Left lung (tissue), 10 donors: ENCODE results near the gene SNRNP35. TPM values are rescaled to one million over a fixed set of nuclear protein-coding genes. Genes with fewer than 3 reads are reported as not detected.

Source experiments
- ATAC-seq: fragments of 200-7000 bp; cut with Tn5 transposase; one replicate; pipeline ENCODE4 v1.9.1; 2020; ENCODE audit warnings: moderate library complexity
- DNase-seq, 4 donors: peaks; one replicate each; pipeline ENCODE4 v3.0.0-alpha.2; 2013 to 2020
- H3K27ac ChIP-seq, 2 donors: fragments of 200-600 bp; sonication (generic) in 1 of 2; one replicate each; pipeline versions ENCODE4 v1.5.0 to v1.8.0; 2020 to 2021
- H3K27me3 ChIP-seq, 2 donors: fragments of 200-600 bp; sonication (generic) in 1 of 2; one replicate each; pipeline versions ENCODE4 v1.5.0 to v1.8.0; 2020 to 2021
- H3K36me3 ChIP-seq, 2 donors: fragments of 200-600 bp; sonication (generic) in 1 of 2; one replicate each; pipeline versions ENCODE4 v1.5.0 to v1.8.0; 2020 to 2021
- H3K4me1 ChIP-seq, 2 donors: fragments of 200-600 bp; one replicate each; pipeline ENCODE4 v1.8.0; 2021
- H3K4me3 ChIP-seq, 2 donors: fragments of 200-600 bp; sonication (generic) in 1 of 2; one replicate each; pipeline versions ENCODE4 v1.5.0 to v1.8.0; 2020 to 2021; ENCODE audit warnings: mild to moderate bottlenecking in 1 of 2
- H3K9me3 ChIP-seq, 2 donors: fragments of 200-600 bp; sonication (generic) in 1 of 2; one replicate each; pipeline versions ENCODE4 v1.5.0 to v1.8.0; 2020 to 2021
- CTCF ChIP-seq, 2 donors: fragments of 200-600 bp; sonication (generic) in 1 of 2; IDR thresholded peaks; one replicate each; pipeline versions ENCODE4 v1.5.0 to v1.8.0; 2021; ENCODE audit warnings: antibody characterized with exemption in 2 of 2
- intact Hi-C, 2 donors: fragments of 100-400 bp; cut with DNase I; formaldehyde crosslinking; loops; one replicate each; pipeline versions ENCODE4 v1.11.2 to v1.14.2; 2022
- polyA plus RNA-seq, 6 donors: library from polyadenylated mRNA; unstranded; fragments of 120-200 nt; gene quantifications; one replicate each; pipeline ENCODE4 v1.2.1, GENCODE V29; 2013; ENCODE audit not compliant: insufficient read length in 6 of 6
- total RNA-seq, 2 donors: library from RNA; stranded (reverse); fragmentation: NEBNext Ultra II Directional; extraction: Animal tissue kit (Norgen Biotek cat#: 25700); gene quantifications; one replicate each; pipeline ENCODE4 v1.2.1, GENCODE V29; 2021
- donor health status: DM: no; HTN: yes; CAD: no.
- donor health status: DM: no; HTN: no; CAD: no.

The SNRNP35 gene
- total and polyA plus RNA-seq, 8 donors = 22.6 to 42.6 (median 37.8) TPM

GRCh38 chr12:123516216-123516780 is 58.4 kb downstream of the SNRNP35 start:
- Histone ChIP-seq H3K9me3 (no peaks in the 10 kb centered on the region), H3K27ac (no peak overlapping the region), H3K27me3 (no peaks in the 10 kb centered on the region), H3K4me1 (no peaks in the 10 kb centered on the region), H3K4me3 (no peak overlapping the region), H3K36me3 (peaks cover 0 to 40% of the 10 kb centered on the region in 2 donors)
- no peak for TF ChIP-seq CTCF (IDR thresholded peaks at IDR 0.05)
- intact Hi-C loops = no loop called here
- ATAC-seq (no peak), DNase-seq (no peak)

Other genes with a start within 250 kb of the SNRNP35 start
- gene MPHOSPH9, start 225.0 kb upstream of the SNRNP35 start, total RNA-seq = 10 to 100 TPM; 27.6 to 28.1 TPM
- gene MPHOSPH9, start 225.0 kb upstream of the SNRNP35 start, polyA plus RNA-seq = 10 to 100 TPM; 33.9 to 46.7 (median 37.7) TPM
- 10 to 100 TPM; 13.2 to 13.3 TPM for gene MTRFR, start 224.7 kb upstream of the SNRNP35 start, total RNA-seq
- gene MTRFR, start 224.7 kb upstream of the SNRNP35 start, polyA plus RNA-seq = 10 to 100 TPM; 24.4 to 28.5 (median 26.8) TPM
- 100 to 1,000 TPM; 145 to 154 TPM for gene CDK2AP1, start 186.3 kb upstream of the SNRNP35 start, total RNA-seq
- gene CDK2AP1, start 186.3 kb upstream of the SNRNP35 start, polyA plus RNA-seq = 100 to 1,000 TPM; 213 to 299 (median 244) TPM
- gene SBNO1, start 93.3 kb upstream of the SNRNP35 start, total RNA-seq = 10 to 100 TPM; 26.5 to 32.1 TPM
- gene SBNO1, start 93.3 kb upstream of the SNRNP35 start, polyA plus RNA-seq = 10 to 100 TPM; 27.4 to 30.9 (median 28.8) TPM
- 10 to 100 TPM; 39.7 to 42.4 TPM for gene KMT5A, start 74.0 kb upstream of the SNRNP35 start, total RNA-seq
- gene KMT5A, start 74.0 kb upstream of the SNRNP35 start, polyA plus RNA-seq = 10 to 100 TPM; 53.4 to 65.0 (median 57.0) TPM
- gene RILPL2, start 21.5 kb upstream of the SNRNP35 start, total RNA-seq = 10 to 100 TPM in 1 of 2 donors, 1 to 10 TPM in 1; 8.9 to 14.0 TPM
- gene RILPL2, start 21.5 kb upstream of the SNRNP35 start, polyA plus RNA-seq = 1 to 10 TPM; 4.6 to 5.7 (median 5.2) TPM
- gene RILPL1, start 75.6 kb downstream of the SNRNP35 start, total RNA-seq = 10 to 100 TPM; 11.9 to 19.1 TPM
- 10 to 100 TPM; 19.2 to 25.2 (median 23.1) TPM for gene RILPL1, start 75.6 kb downstream of the SNRNP35 start, polyA plus RNA-seq
- 100 to 1,000 TPM; 270 to 343 TPM for gene TMED2, start 126.4 kb downstream of the SNRNP35 start, total RNA-seq
- gene TMED2, start 126.4 kb downstream of the SNRNP35 start, polyA plus RNA-seq = 100 to 1,000 TPM; 162 to 214 (median 193) TPM
- 10 to 100 TPM; 13.9 to 21.5 TPM for gene DDX55, start 144.0 kb downstream of the SNRNP35 start, total RNA-seq
- gene DDX55, start 144.0 kb downstream of the SNRNP35 start, polyA plus RNA-seq = 10 to 100 TPM; 36.1 to 59.3 (median 45.4) TPM
- gene EIF2B1, start 175.5 kb downstream of the SNRNP35 start, total RNA-seq = 10 to 100 TPM; 40.7 to 42.7 TPM
- gene EIF2B1, start 175.5 kb downstream of the SNRNP35 start, polyA plus RNA-seq = 10 to 100 TPM; 65.6 to 73.4 (median 68.4) TPM
- 10 to 100 TPM; 27.2 to 29.6 TPM for gene GTF2H3, start 175.7 kb downstream of the SNRNP35 start, total RNA-seq
- gene GTF2H3, start 175.7 kb downstream of the SNRNP35 start, polyA plus RNA-seq = 10 to 100 TPM; 35.4 to 40.1 (median 38.4) TPM
- 10 to 100 TPM; 11.0 to 12.6 TPM for gene TCTN2, start 213.0 kb downstream of the SNRNP35 start, total RNA-seq
- 10 to 100 TPM; 20.2 to 30.2 (median 26.6) TPM for gene TCTN2, start 213.0 kb downstream of the SNRNP35 start, polyA plus RNA-seq